CD4-positive, alpha-beta memory T cell (primary cell): ENCODE data around the gene PDYN. TPM values are rescaled to one million over a fixed set of nuclear protein-coding genes. Genes with fewer than 3 reads are reported as not detected.

Experiments
- CTCF ChIA-PET: fragments of 350-600 bp; sonication (Branson Sonifier 250); formaldehyde crosslinking; loops from one replicate; lab custom pipeline; 2021; ENCODE audit warnings: inconsistent platforms; ENCODE audit not compliant: partially characterized antibody; lab: Charles Lee
- POLR2A ChIA-PET: fragments of 350-600 bp; sonication (Branson Sonifier 250); formaldehyde crosslinking; loops from one replicate; lab custom pipeline; 2021; ENCODE audit not compliant: partially characterized antibody; lab: Charles Lee
- DNase-seq, 5 donors: peaks; one replicate each; pipeline versions ENCODE4 v3.0.0 to v3.0.0-alpha.2; 2020 to 2022; ENCODE audit warnings: mixed read lengths in 1 of 5
- H3K27ac ChIP-seq: one replicate; pipeline ENCODE4 v1.7.0; 2013; ENCODE audit warnings: low read depth, low read length
- H3K27me3 ChIP-seq: 2 replicates; pipeline ENCODE4 v1.7.0; 2013; ENCODE audit warnings: mild to moderate bottlenecking, low read length, moderate library complexity; ENCODE audit not compliant: insufficient read depth
- H3K36me3 ChIP-seq: 2 replicates; pipeline ENCODE4 v1.7.0; 2013; ENCODE audit warnings: mild to moderate bottlenecking, low read length, moderate library complexity; ENCODE audit not compliant: insufficient read depth
- H3K4me1 ChIP-seq: 2 replicates; pipeline ENCODE4 v1.7.0; 2013; ENCODE audit warnings: mild to moderate bottlenecking, low read length, moderate library complexity; ENCODE audit not compliant: insufficient read depth
- H3K4me3 ChIP-seq, 2 donors: one replicate each; pipeline ENCODE4 v1.7.0; 2013; ENCODE audit warnings: low read length in 2 of 2, mild to moderate bottlenecking in 1 of 2
- H3K9me3 ChIP-seq, 2 donors: one replicate each; pipeline ENCODE4 v1.7.0; 2013; ENCODE audit warnings: low read length in 2 of 2, control low read depth in 1 of 2; ENCODE audit not compliant: control insufficient read depth in 1 of 2
- H3K27ac Mint-ChIP-seq, 7 donors: one replicate each; pipeline ENCODE4 v1.8.0; 2020 to 2021; ENCODE audit warnings: mixed read lengths in 7 of 7, mild to moderate bottlenecking in 6 of 7, inconsistent platforms in 3 of 7, moderate library complexity in 3 of 7
- H3K27me3 Mint-ChIP-seq, 2 donors: one replicate each; pipeline ENCODE4 v1.8.0; 2020 to 2021; ENCODE audit warnings: mixed read lengths in 2 of 2
- H3K36me3 Mint-ChIP-seq, 2 donors: one replicate each; pipeline ENCODE4 v1.8.0; 2020 to 2021; ENCODE audit warnings: mixed read lengths in 2 of 2, inconsistent platforms in 1 of 2, mild to moderate bottlenecking in 1 of 2
- H3K4me1 Mint-ChIP-seq, 4 donors: one replicate each; pipeline ENCODE4 v1.8.0; 2020 to 2021; ENCODE audit warnings: mixed read lengths in 4 of 4, mild to moderate bottlenecking in 1 of 4
- H3K4me3 Mint-ChIP-seq, 8 donors: one replicate each; pipeline ENCODE4 v1.8.0; 2020 to 2021; ENCODE audit warnings: mixed read lengths in 8 of 8, mild to moderate bottlenecking in 7 of 8, moderate library complexity in 6 of 8, inconsistent platforms in 3 of 8
- H3K9me3 Mint-ChIP-seq, 8 donors: one replicate each; pipeline ENCODE4 v1.8.0; 2020 to 2021; ENCODE audit warnings: mixed read lengths in 8 of 8, mild to moderate bottlenecking in 5 of 8, inconsistent platforms in 3 of 8, moderate library complexity in 1 of 8
- intact Hi-C: fragments of 100-400 bp; cut with micrococcal nuclease; formaldehyde crosslinking; loops from one replicate; pipeline ENCODE4 v1.15.1; 2023
- polyA plus RNA-seq, 2 donors: library from polyadenylated mRNA; unstranded; fragments of 300-500 nt; fragmentation: Illumina TruSeq; gene quantifications; one replicate each; pipeline ENCODE4 v1.2.3, GENCODE V29; 2021
- total RNA-seq, 2 experiments: library from RNA; stranded (reverse); gene quantifications; one replicate each; pipeline ENCODE4 v1.2.3, GENCODE V29; 2021

The PDYN gene
- total and polyA plus RNA-seq, 4 experiments from 2014 or later = not detected

GRCh38 chr20:1995531-1996310, 1.9 kb upstream of the PDYN start:
- Mint-ChIP-seq H3K4me3 (no peak overlapping the region), H3K27ac (no peak overlapping the region), H3K27me3 (peaks cover 35 to 59% of the 10 kb centered on the region in 2 donors), H3K9me3 (no peaks in the 10 kb centered on the region), H3K4me1 (peaks cover 0 to 2% (median 0%) of the 10 kb centered on the region in 4 donors), H3K36me3 (no peaks in the 10 kb centered on the region)
- Histone ChIP-seq H3K36me3 (no peaks in the 10 kb centered on the region), H3K4me3 (no peak overlapping the region), H3K27ac (no peak overlapping the region), H3K9me3 (no peaks in the 10 kb centered on the region), H3K4me1 (no peaks in the 10 kb centered on the region), H3K27me3 (no peaks in the 10 kb centered on the region)
- DNase-seq = no peak
- intact Hi-C loops = no loop called here
- ChIA-PET CTCF (interaction anchor here (1.1 to 1.8 kb wide), 2 partner anchors 8 to 10 kb away, joined by 4 read pairs; no protein-coding TSS in a partner anchor), POLR2A (no interaction called here)

- Histone ChIP-seq H3K36me3 (no peaks in the 10 kb centered on the region), H3K4me3 (no peak overlapping the region), H3K4me1 (no peaks in the 10 kb centered on the region), H3K27me3 (peaks cover 8% of the 10 kb centered on the region), H3K27ac (no peak overlapping the region), H3K9me3 (no peaks in the 10 kb centered on the region)
- H3K4me3 Mint-ChIP-seq = no peak overlapping the region
- peaks cover 37 to 60% of the 10 kb centered on the region in 2 donors for H3K27me3 Mint-ChIP-seq
- DNase-seq = no peak
- intact Hi-C loops = no loop called here
- no peaks in the 10 kb centered on the region for H3K36me3 Mint-ChIP-seq
- no peaks in the 10 kb centered on the region for H3K9me3 Mint-ChIP-seq
- POLR2A ChIA-PET = no interaction called here
- H3K4me1 Mint-ChIP-seq = peaks cover 0 to 2% (median 0%) of the 10 kb centered on the region in 4 donors
- CTCF ChIA-PET = interaction anchor here (1.1 to 1.8 kb wide), 2 partner anchors 9 to 11 kb away, joined by 4 read pairs; no protein-coding TSS in a partner anchor
- H3K27ac Mint-ChIP-seq = no peak overlapping the region
These were observed 769 bp upstream of the PDYN start for GRCh38 chr20:1994627-1995026.

- Histone ChIP-seq H3K27me3 (peaks cover 10% of the 10 kb centered on the region), H3K36me3 (no peaks in the 10 kb centered on the region), H3K9me3 (no peaks in the 10 kb centered on the region), H3K4me1 (no peaks in the 10 kb centered on the region), H3K27ac (no peak overlapping the region), H3K4me3 (no peak overlapping the region)
- intact Hi-C loops = no loop called here
- H3K9me3 Mint-ChIP-seq = no peaks in the 10 kb centered on the region
- no peaks in the 10 kb centered on the region for H3K36me3 Mint-ChIP-seq
- H3K27ac Mint-ChIP-seq = no peak overlapping the region
- POLR2A ChIA-PET = no interaction called here
- CTCF ChIA-PET = interaction anchor here (0.9 kb wide), 1 partner anchor 9 kb away, joined by 6 read pairs; no protein-coding TSS in a partner anchor
- H3K4me1 Mint-ChIP-seq = peaks cover 0 to 2% (median 0%) of the 10 kb centered on the region in 4 donors
- no peak for DNase-seq
- H3K4me3 Mint-ChIP-seq = no peak overlapping the region
- H3K27me3 Mint-ChIP-seq = peaks cover 26 to 56% of the 10 kb centered on the region in 2 donors
These were observed 1.3 kb downstream of the PDYN start for GRCh38 chr20:1992359-1993110.

GRCh38 chr20:1987826-1988225, 6.0 kb downstream of the PDYN start:
- Mint-ChIP-seq H3K27ac (no peak overlapping the region), H3K4me1 (no peaks in the 10 kb centered on the region), H3K36me3 (no peaks in the 10 kb centered on the region), H3K27me3 (peaks cover 19 to 39% of the 10 kb centered on the region in 2 donors), H3K9me3 (no peaks in the 10 kb centered on the region), H3K4me3 (no peak overlapping the region)
- CTCF ChIA-PET = no interaction called here
- no peak overlapping the region for H3K4me3 ChIP-seq
- H3K36me3 ChIP-seq = no peaks in the 10 kb centered on the region
- H3K9me3 ChIP-seq = no peaks in the 10 kb centered on the region
- intact Hi-C loops = no loop called here
- POLR2A ChIA-PET = no interaction called here
- DNase-seq = no peak
- H3K4me1 ChIP-seq = no peaks in the 10 kb centered on the region
- no peak overlapping the region for H3K27ac ChIP-seq
- peaks cover 10% of the 10 kb centered on the region for H3K27me3 ChIP-seq

GRCh38 chr20:1983301-1983700, 10.6 kb downstream of the PDYN start:
- H3K9me3 Mint-ChIP-seq = no peaks in the 10 kb centered on the region
- no peaks in the 10 kb centered on the region for H3K4me1 Mint-ChIP-seq
- H3K27ac ChIP-seq = no peak overlapping the region
- ChIA-PET POLR2A (no interaction called here), CTCF (interaction anchor here (1.2 to 1.5 kb wide), 2 partner anchors 18 to 189 kb away, joined by 3 to 4 read pairs; no protein-coding TSS in a partner anchor)
- no peak overlapping the region for H3K4me3 Mint-ChIP-seq
- H3K9me3 ChIP-seq = no peaks in the 10 kb centered on the region
- no peak for DNase-seq
- no peak overlapping the region for H3K27ac Mint-ChIP-seq
- H3K4me3 ChIP-seq = no peak overlapping the region
- intact Hi-C loops = no loop called here
- peaks cover 19 to 36% of the 10 kb centered on the region in 2 donors for H3K27me3 Mint-ChIP-seq
- peaks cover 5% of the 10 kb centered on the region for H3K27me3 ChIP-seq
- H3K36me3 ChIP-seq = no peaks in the 10 kb centered on the region
- no peaks in the 10 kb centered on the region for H3K4me1 ChIP-seq
- no peaks in the 10 kb centered on the region for H3K36me3 Mint-ChIP-seq

GRCh38 chr20:1982686-1983085, 11.2 kb downstream of the PDYN start:
- DNase-seq = no peak
- ChIA-PET CTCF (interaction anchor here (1.5 kb wide), 1 partner anchor 190 kb away, joined by 3 read pairs; no protein-coding TSS in a partner anchor), POLR2A (no interaction called here)
- H3K27me3 Mint-ChIP-seq = peaks cover 18 to 35% of the 10 kb centered on the region in 2 donors
- no peaks in the 10 kb centered on the region for H3K9me3 Mint-ChIP-seq
- H3K27me3 ChIP-seq = peaks cover 5% of the 10 kb centered on the region
- H3K4me1 ChIP-seq = no peaks in the 10 kb centered on the region
- no peak overlapping the region for H3K27ac Mint-ChIP-seq
- H3K4me1 Mint-ChIP-seq = no peaks in the 10 kb centered on the region
- H3K36me3 Mint-ChIP-seq = no peaks in the 10 kb centered on the region
- no peak overlapping the region for H3K4me3 Mint-ChIP-seq
- no peaks in the 10 kb centered on the region for H3K36me3 ChIP-seq
- no peak overlapping the region for H3K27ac ChIP-seq
- intact Hi-C loops = no loop called here
- no peak overlapping the region for H3K4me3 ChIP-seq
- H3K9me3 ChIP-seq = no peaks in the 10 kb centered on the region

- no peaks in the 10 kb centered on the region for H3K4me1 Mint-ChIP-seq
- peaks cover 9 to 26% of the 10 kb centered on the region in 2 donors for H3K27me3 Mint-ChIP-seq
- H3K4me1 ChIP-seq = no peaks in the 10 kb centered on the region
- H3K36me3 Mint-ChIP-seq = no peaks in the 10 kb centered on the region
- intact Hi-C loops = no loop called here
- ChIA-PET CTCF (no interaction called here), POLR2A (no interaction called here)
- H3K9me3 Mint-ChIP-seq = no peaks in the 10 kb centered on the region
- H3K27me3 ChIP-seq = peaks cover 5% of the 10 kb centered on the region
- no peak overlapping the region for H3K27ac Mint-ChIP-seq
- no peaks in the 10 kb centered on the region for H3K36me3 ChIP-seq
- no peak overlapping the region for H3K27ac ChIP-seq
- no peak overlapping the region for H3K4me3 Mint-ChIP-seq
- no peaks in the 10 kb centered on the region for H3K9me3 ChIP-seq
- no peak overlapping the region for H3K4me3 ChIP-seq
- no peak for DNase-seq
These were observed 14.6 kb downstream of the PDYN start for GRCh38 chr20:1979106-1979778.
